GM23248 (cell line): ENCODE measurements around the gene TMEM151B.

ENCODE experiments used
- EZH2 ChIP-seq: fragments of 200-600 bp; sonication (generic); IDR thresholded peaks from 2 replicates; pipeline ENCODE4 v1.6.1; 2018; ENCODE audit warnings: antibody characterized with exemption, mild to moderate bottlenecking; ENCODE audit not compliant: insufficient read depth, poor library complexity, severe bottlenecking
- EZH2phosphoT487 ChIP-seq: fragments of 200-600 bp; sonication (generic); IDR thresholded peaks from 2 replicates; pipeline ENCODE4 v1.6.1; 2018; ENCODE audit warnings: antibody characterized with exemption, moderate library complexity, mild to moderate bottlenecking, low read depth; ENCODE audit not compliant: insufficient read depth

GRCh38 chr6:44233567-44234100, 36.6 kb upstream of the TMEM151B start:
- no peak for TF ChIP-seq EZH2
- no peak for TF ChIP-seq EZH2phosphoT487
